Tibial nerve (tissue), 4 donors: ENCODE results near the gene NHSL1.

Experiments used
- CTCF ChIP-seq, 5 experiments: fragments of 200-600 bp in 3 of 5; fragments of 450-650 bp in 2 of 5; sonication (generic) in 3 of 5; IDR thresholded peaks; one replicate each; pipeline ENCODE4 v1.5.1; 2016 to 2019; ENCODE audit warnings: antibody characterized with exemption in 5 of 5, mild to moderate bottlenecking in 3 of 5, moderate library complexity in 2 of 5
- EP300 ChIP-seq, 2 donors: sonication (generic); formaldehyde crosslinking; IDR thresholded peaks; one replicate each; pipeline ENCODE4 v1.6.1; 2017; ENCODE audit warnings: antibody characterized with exemption in 2 of 2, mild to moderate bottlenecking in 1 of 2
- POLR2A ChIP-seq, 2 donors: fragments of 450-650 bp; IDR thresholded peaks; one replicate each; pipeline ENCODE4 v1.6.1; 2017; ENCODE audit warnings: antibody characterized with exemption in 2 of 2, mild to moderate bottlenecking in 2 of 2, moderate library complexity in 2 of 2

GRCh38 chr6:138504764-138505689 is 5.7 kb upstream of the NHSL1 start:
- TF ChIP-seq CTCF (IDR thresholded peaks at IDR 0.05) = no peak
- TF ChIP-seq POLR2A (IDR thresholded peaks at IDR 0.05) = no peak
- TF ChIP-seq EP300 (IDR thresholded peaks at IDR 0.05) = no peak
